H1 (cell line): ENCODE data around the gene SCAMP4. TPM values are rescaled to one million over a fixed set of nuclear protein-coding genes. Genes with fewer than 3 reads are reported as not detected.

Experiments used
- CTCF ChIA-PET: fragments of 300-600 bp; sonication (Branson Sonifier 250); formaldehyde crosslinking; loops from one replicate; lab custom pipeline; 2021; ENCODE audit not compliant: partially characterized antibody; lab: Charles Lee
- POLR2A ChIA-PET: fragments of 300-600 bp; sonication (Branson Sonifier 250); formaldehyde crosslinking; loops from one replicate; lab custom pipeline; 2021; ENCODE audit warnings: inconsistent platforms; ENCODE audit not compliant: partially characterized antibody; lab: Charles Lee
- DNase-seq, 2 experiments: peaks; one replicate each; pipeline versions ENCODE4 v3.0.0 to v3.0.0-alpha.2; 2010 to 2022; ENCODE audit warnings: low spot score in 2 of 2, low read depth in 1 of 2, mixed read lengths in 1 of 2
- FAIRE-seq: peaks from 2 replicates; lab custom pipeline; 2011; peaks lifted over from hg19 to GRCh38; lab: Jason Lieb, UNC
- H2AFZ ChIP-seq: 2 replicates; pipeline ENCODE4 v1.8.1; 2012; ENCODE audit warnings: low read length, inconsistent platforms
- H2AK5ac ChIP-seq: 2 replicates; pipeline ENCODE4 v1.6.1; 2013; ENCODE audit warnings: low read depth, low read length
- H2BK120ac ChIP-seq: replicated peaks from 2 replicates; pipeline ENCODE3; 2013; ENCODE audit warnings: low read depth, low read length, inconsistent platforms
- H2BK12ac ChIP-seq: 2 replicates; pipeline ENCODE4 v1.6.1; 2013; ENCODE audit warnings: low read depth, low read length
- H2BK15ac ChIP-seq: 2 replicates; pipeline ENCODE4 v1.6.1; 2013; ENCODE audit warnings: low read length
- H2BK20ac ChIP-seq: 2 replicates; pipeline ENCODE4 v1.6.1; 2013; ENCODE audit warnings: low read length
- H2BK5ac ChIP-seq: 2 replicates; pipeline ENCODE4 v1.6.1; 2013; ENCODE audit warnings: low read depth, low read length
- H3K14ac ChIP-seq: 2 replicates; pipeline ENCODE4 v1.6.1; 2013; ENCODE audit warnings: inconsistent platforms; ENCODE audit not compliant: insufficient read length
- H3K18ac ChIP-seq: 2 replicates; pipeline ENCODE4 v1.6.1; 2013; ENCODE audit warnings: low read length; ENCODE audit errors: extremely low read depth
- H3K23ac ChIP-seq: 2 replicates; pipeline ENCODE4 v1.6.1; 2013; ENCODE audit warnings: inconsistent platforms; ENCODE audit not compliant: insufficient read length
- H3K23me2 ChIP-seq: 2 replicates; pipeline ENCODE4 v1.6.1; 2013; ENCODE audit warnings: low read depth, low read length
- H3K27ac ChIP-seq: 2 replicates; pipeline ENCODE4 v1.6.1; 2011; ENCODE audit warnings: low read depth, low read length, inconsistent platforms
- H3K27me3 ChIP-seq, 4 experiments: replicated peaks in 1 of 4; 1 replicate in 1 of 4; 2 replicates in 3 of 4; pipeline versions ENCODE4 v1.6.1 to v1.8.1; 2011 to 2013; ENCODE audit warnings: low read length in 3 of 4, mild to moderate bottlenecking in 3 of 4, inconsistent platforms in 2 of 4, mixed read lengths in 2 of 4, moderate library complexity in 1 of 4; ENCODE audit not compliant: control insufficient read depth in 3 of 4, insufficient read depth in 3 of 4; ENCODE audit errors: extremely low read depth in 1 of 4
- H3K36me3 ChIP-seq, 4 experiments: 2 replicates each; pipeline versions ENCODE4 v1.6.1 to v1.8.1; 2011 to 2013; ENCODE audit warnings: mild to moderate bottlenecking in 4 of 4, low read length in 3 of 4, moderate library complexity in 2 of 4, control low read depth in 1 of 4, inconsistent platforms in 1 of 4; ENCODE audit not compliant: insufficient read depth in 4 of 4, control insufficient read depth in 2 of 4
- H3K4ac ChIP-seq: replicated peaks from 2 replicates; pipeline ENCODE3; 2013; ENCODE audit warnings: low read length, low read depth, mixed read lengths, inconsistent platforms; ENCODE audit not compliant: insufficient read length
- H3K4me1 ChIP-seq, 4 experiments: replicated peaks in 1 of 4; 1 replicate in 1 of 4; 2 replicates in 3 of 4; pipeline versions ENCODE4 v1.6.1 to v1.8.1; 2011 to 2013; ENCODE audit warnings: low read length in 3 of 4, inconsistent platforms in 2 of 4, mixed read lengths in 1 of 4; ENCODE audit not compliant: insufficient read depth in 4 of 4, control insufficient read depth in 3 of 4
- H3K4me2 ChIP-seq, 2 experiments: 2 replicates each; pipeline versions ENCODE4 v1.6.1 to v1.8.1; 2011 to 2013; ENCODE audit warnings: low read depth in 2 of 2, low read length in 2 of 2, control low read depth in 1 of 2, inconsistent platforms in 1 of 2, mild to moderate bottlenecking in 1 of 2; ENCODE audit not compliant: insufficient read depth in 1 of 2
- H3K4me3 ChIP-seq, 4 experiments: fragments of 200-600, 300-600 bp in 1 of 4; sonication (generic), shearing (Covaris generic), sonication (Bioruptor Twin) in 1 of 4; 2 replicates each; pipeline versions ENCODE4 v1.5.1 to v1.8.1; 2011 to 2016; ENCODE audit warnings: low read length in 4 of 4, low read depth in 3 of 4, control low read depth in 2 of 4, inconsistent platforms in 2 of 4, mild to moderate bottlenecking in 2 of 4, mixed read lengths in 1 of 4, moderate library complexity in 1 of 4; ENCODE audit not compliant: insufficient read depth in 2 of 4; ENCODE audit errors: extremely low read depth in 1 of 4
- H3K56ac ChIP-seq: replicated peaks from 2 replicates; pipeline ENCODE3; 2013; ENCODE audit warnings: low read depth, mild to moderate bottlenecking, mixed read lengths, low read length, inconsistent platforms; ENCODE audit not compliant: insufficient read length
- H3K79me1 ChIP-seq: 2 replicates; pipeline ENCODE4 v1.6.1; 2013; ENCODE audit warnings: low read depth, low read length, control low read depth
- H3K79me2 ChIP-seq, 2 experiments: 2 replicates each; pipeline versions ENCODE4 v1.6.1 to v1.8.1; 2012 to 2013; ENCODE audit warnings: low read length in 2 of 2, mild to moderate bottlenecking in 2 of 2, inconsistent platforms in 1 of 2; ENCODE audit not compliant: insufficient read depth in 2 of 2, control insufficient read depth in 1 of 2
- H3K9ac ChIP-seq, 4 experiments: replicated peaks in 1 of 4; 1 replicate in 1 of 4; 2 replicates in 3 of 4; pipeline versions ENCODE4 v1.6.1 to v1.8.1; 2011 to 2013; ENCODE audit warnings: low read depth in 3 of 4, low read length in 3 of 4, control low read depth in 2 of 4, mild to moderate bottlenecking in 2 of 4, moderate library complexity in 2 of 4, inconsistent platforms in 1 of 4; ENCODE audit errors: extremely low read depth in 1 of 4
- H3K9me3 ChIP-seq, 2 experiments: 2 replicates each; pipeline versions ENCODE4 v1.6.1 to v1.8.1; 2012 to 2013; ENCODE audit warnings: mild to moderate bottlenecking in 2 of 2, moderate library complexity in 2 of 2, control low read depth in 1 of 2, inconsistent platforms in 1 of 2, low read depth in 1 of 2, low read length in 1 of 2, mixed read lengths in 1 of 2; ENCODE audit not compliant: insufficient read depth in 2 of 2
- H4K20me1 ChIP-seq, 2 experiments: replicated peaks in 1 of 2; 2 replicates each; pipeline versions ENCODE3 to v1.8.1; 2011 to 2013; ENCODE audit warnings: inconsistent platforms in 2 of 2, low read length in 2 of 2, mild to moderate bottlenecking in 1 of 2; ENCODE audit not compliant: insufficient read depth in 2 of 2, control insufficient read depth in 1 of 2
- H4K5ac ChIP-seq: 2 replicates; pipeline ENCODE4 v1.6.1; 2013; ENCODE audit warnings: low read length, low read depth, mixed read lengths, inconsistent platforms; ENCODE audit not compliant: insufficient read length
- H4K8ac ChIP-seq: 2 replicates; pipeline ENCODE4 v1.8.0; 2013; ENCODE audit warnings: mild to moderate bottlenecking, moderate library complexity, low read length, inconsistent platforms; ENCODE audit not compliant: insufficient read depth; ENCODE audit errors: extremely low read depth
- H4K91ac ChIP-seq: replicated peaks from 2 replicates; pipeline ENCODE3; 2013; ENCODE audit warnings: low read length, mixed read lengths, inconsistent platforms; ENCODE audit not compliant: insufficient read length
- GTF2F1 ChIP-seq: IDR thresholded peaks from 2 replicates; pipeline ENCODE4 v1.6.1; 2012; ENCODE audit warnings: low read depth, low read length, improper control_type of control experiment, borderline replicate concordance
- whole genome bisulfite sequencing, 2 experiments: shearing (Covaris generic) in 1 of 2; methylation state at CpG; one replicate each; pipeline versions ENCODE4 v1.1.6 to v1.1.7; 2013 to 2015; ENCODE audit warnings: low lambda C conversion rate in 2 of 2, mixed read lengths in 2 of 2, inconsistent platforms in 1 of 2, low coverage in 1 of 2, missing lambda C conversion rate in 1 of 2; ENCODE audit not compliant: insufficient replicate concordance in 2 of 2, insufficient coverage in 1 of 2, insufficient read length in 1 of 2; ENCODE audit errors: extremely low coverage in 1 of 2, missing lambda C conversion rate in 1 of 2; 5-methylcytosine and 5-hydroxymethylcytosine counted together
- polyA plus RNA-seq, 7 experiments: library from polyadenylated mRNA; depleted of rRNA in 3 of 7; stranded (reverse) in 5 of 7; unstranded in 2 of 7; fragments of >200 nt in 5 of 7; fragments of 200-250 nt in 2 of 7; gene quantifications; 1 replicate in 5 of 7; 2 replicates in 1 of 7; 4 replicates in 1 of 7; pipeline versions ENCODE4 v1.2.1 to v1.2.3, GENCODE V29; 2011 to 2013; ENCODE audit warnings: missing spikeins in 2 of 7, mixed read lengths in 2 of 7
- total RNA-seq: library from RNA; stranded (reverse); fragmentation: NEBNext Ultra II Directional; extraction: Animal tissue kit (Norgen Biotek cat#: 25700); gene quantifications from 2 replicates; pipeline ENCODE4 v1.2.1, GENCODE V29; 2021

The SCAMP4 gene
- total and polyA plus RNA-seq, 2 of the 8 experiments (the other 6 are each of a cell fraction or from before 2014, with no cell fraction given), result 17.1 to 61.4 TPM

DNA sequence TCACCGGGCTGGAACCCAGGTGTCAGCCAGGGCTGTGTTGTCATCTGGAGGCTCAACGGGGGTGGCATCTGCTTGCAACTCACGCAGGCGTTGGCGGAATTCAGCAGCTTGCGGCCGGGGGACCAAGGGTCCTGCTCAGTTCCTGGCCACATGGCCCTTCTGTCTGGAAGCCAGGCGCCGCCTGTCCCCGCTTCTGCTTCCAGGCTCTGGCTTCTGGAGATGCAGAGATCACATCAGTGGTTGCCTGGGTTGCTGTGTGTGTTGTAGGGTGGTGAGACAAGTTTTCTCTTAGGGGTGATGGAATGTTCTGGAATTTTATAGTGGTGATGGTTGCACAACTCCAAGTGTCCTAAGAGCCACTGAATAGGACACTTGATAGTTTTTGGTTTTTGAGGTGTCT, 5.0 kb downstream of the SCAMP4 start:
- H3K56ac ChIP-seq, result no peak overlapping the region
- no peak overlapping the region for H4K8ac ChIP-seq
- no peak overlapping the region for H2BK5ac ChIP-seq
- peaks cover 0 to 17% (median 9%) of the 10 kb centered on the region in 4 experiments; a peak in 3 of 8 replicates for H3K36me3 ChIP-seq
- FAIRE-seq, result no peak
- H3K79me2 ChIP-seq, result peaks cover 16 to 82% of the 10 kb centered on the region in 2 experiments; a peak in 3 of 4 replicates
- no peak overlapping the region for H2AK5ac ChIP-seq
- no peak overlapping the region for H3K9ac ChIP-seq
- no peaks in the 10 kb centered on the region for H3K9me3 ChIP-seq
- H4K91ac ChIP-seq, result no peak overlapping the region
- no peak overlapping the region for H3K4ac ChIP-seq
- no peak overlapping the region for H3K23ac ChIP-seq
- H3K18ac ChIP-seq, result no peak overlapping the region
- no peaks in the 10 kb centered on the region for H3K27me3 ChIP-seq
- H2BK20ac ChIP-seq, result no peak overlapping the region
- no peak overlapping the region for H2AFZ ChIP-seq
- TF ChIP-seq GTF2F1, result no peak
- TF ChIP-seq, all 59 proteins: peak for 0
- Histone ChIP-seq H3K23me2 (peaks cover 3% of the 10 kb centered on the region; the same call in 1 of the 2 replicates), H3K4me3 (no peak overlapping the region), H3K27ac (no peak overlapping the region), H4K20me1 (peaks cover 16 to 41% of the 10 kb centered on the region in 2 experiments), H3K14ac (no peak overlapping the region), H3K79me1 (peaks cover 31% of the 10 kb centered on the region), H2BK120ac (no peak overlapping the region), H2BK12ac (no peak overlapping the region), H3K4me1 (peaks cover 0 to 6% (median 5%) of the 10 kb centered on the region in 4 experiments; a peak in 5 of 7 replicates), H2BK15ac (no peak overlapping the region), H3K4me2 (no peak overlapping the region), H4K5ac (no peak overlapping the region)
- DNase-seq, result no peak
- WGBS, 2 experiments, result 94% methylated on average over 10 of the region's 10 CpGs; no CpG with 5 or more reads in 1 of the 2 experiments
- POLR2A ChIA-PET, result interaction anchor here (0.9 kb wide), 1 partner anchor 18 kb away, joined by 5 read pairs; no protein-coding TSS in a partner anchor
- CTCF ChIA-PET, result interaction anchor here (1.1 to 2.0 kb wide), 3 partner anchors 13 to 20 kb away, joined by 3 to 6 read pairs (median 5); no protein-coding TSS in a partner anchor
